HG03175 (cell line): Measurements from ENCODE around the gene VCX2.
"Not testable (repeated sequence)": the region's sequence is repeated elsewhere in the genome, so short reads cannot be mapped to it uniquely, and the experiment has no call there.

Source experiments
- ATAC-seq: cut with Tn5 transposase; IDR thresholded peaks from one replicate; pipeline ENCODE4 v1.9.1; 2021; ENCODE audit warnings: mild to moderate bottlenecking, moderate library complexity; ENCODE audit not compliant: unreplicated experiment

Gene VCX2

DNA sequence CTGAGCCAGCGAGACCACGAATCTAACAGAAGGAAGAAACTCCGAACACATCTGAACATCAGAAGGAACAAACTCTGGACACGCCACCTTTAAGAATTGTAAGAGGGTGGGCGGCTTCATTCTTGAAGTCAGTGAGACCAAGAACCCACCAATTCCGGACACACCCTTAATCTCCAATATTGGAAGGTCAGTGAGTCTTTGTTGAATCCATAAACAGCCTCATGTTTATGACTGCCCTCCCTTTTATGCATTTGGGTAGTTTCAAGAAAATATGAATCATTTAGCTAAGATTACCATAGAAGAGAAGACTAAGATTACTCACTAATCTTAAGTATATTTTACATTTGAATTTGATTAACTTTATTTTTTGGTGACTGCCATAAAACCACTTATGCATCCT lies 48.5 kb downstream of the VCX2 start:
- ATAC-seq: no peak

DNA sequence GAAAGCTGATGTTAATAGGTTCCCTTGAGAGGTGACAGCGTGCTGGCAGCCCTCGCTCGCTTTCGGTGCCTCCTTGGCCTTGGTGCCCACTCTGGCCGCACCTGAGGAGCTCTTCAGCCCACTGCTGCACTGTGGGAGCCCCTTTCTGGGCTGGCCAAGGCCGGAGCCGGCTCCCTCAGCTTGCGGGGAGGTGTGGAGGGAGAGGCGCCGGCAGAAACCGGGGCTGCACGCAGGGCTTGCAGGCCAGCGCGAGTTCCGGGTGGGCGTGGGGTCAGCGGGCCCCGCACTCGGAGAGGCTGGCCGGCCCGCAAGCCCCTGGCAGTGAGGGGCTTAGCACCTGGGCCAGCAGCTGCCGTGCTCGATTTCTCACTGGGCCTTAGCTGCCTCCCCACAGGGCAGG lies 49.7 kb downstream of the VCX2 start:
- not testable (repeated sequence) for ATAC-seq
